ENCODE data around the gene RAD52.

DNA sequence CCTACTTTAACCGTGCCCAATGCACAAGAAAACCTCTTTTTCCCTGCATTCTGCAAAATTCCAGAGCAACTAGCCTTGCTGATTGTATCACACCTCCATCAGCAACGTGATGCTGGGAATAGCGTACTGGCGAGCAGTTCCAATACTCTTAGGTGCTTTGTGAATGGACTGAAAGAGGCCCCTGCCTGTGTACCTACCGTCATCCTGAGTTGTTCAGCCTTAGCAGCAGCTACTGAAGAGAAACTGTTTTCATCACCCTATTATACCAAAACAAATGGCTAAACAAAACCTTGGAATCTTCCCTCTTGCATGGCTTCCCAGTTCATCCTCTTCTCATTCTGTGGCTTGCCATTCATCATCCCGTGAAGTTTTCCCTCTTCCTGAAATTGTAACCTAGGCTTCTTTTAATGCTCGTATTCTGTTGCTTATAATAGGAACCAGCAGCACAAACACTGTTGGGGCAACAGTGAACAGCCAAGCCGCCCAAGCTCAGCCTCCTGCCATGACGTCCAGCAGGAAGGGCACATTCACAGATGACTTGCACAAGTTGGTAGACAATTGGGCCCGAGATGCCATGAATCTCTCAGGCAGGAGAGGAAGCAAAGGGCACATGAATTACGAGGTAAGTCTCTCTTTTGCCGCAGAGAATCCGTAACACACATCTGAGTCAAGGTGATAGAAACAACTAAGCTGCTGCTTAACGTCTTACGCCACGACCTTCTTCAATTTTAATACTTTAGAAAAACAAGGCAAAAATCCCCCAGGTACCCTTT lies 41.9 kb downstream of the RAD52 start:
- no peak for TF ChIP-seq POLR2A (IDR thresholded peaks at IDR 0.05; ENCODE audit: low read length)
- TF ChIP-seq GATA1 (IDR thresholded peaks at IDR 0.05; ENCODE audit: low read depth, low read length) = no peak
